Mucosa of stomach (tissue), 1 donor: ENCODE results near the gene SPI1.

Experiments
- H3K27me3 ChIP-seq: one replicate; pipeline ENCODE4 v1.7.0; 2013; ENCODE audit warnings: mild to moderate bottlenecking, low read length; ENCODE audit not compliant: control insufficient read depth, insufficient read depth
- H3K36me3 ChIP-seq: one replicate; pipeline ENCODE4 v1.7.0; 2013; ENCODE audit warnings: low read length; ENCODE audit not compliant: control insufficient read depth, insufficient read depth
- H3K4me1 ChIP-seq: one replicate; pipeline ENCODE4 v1.7.0; 2013; ENCODE audit warnings: mild to moderate bottlenecking, low read length; ENCODE audit not compliant: control insufficient read depth, insufficient read depth
- H3K4me3 ChIP-seq: one replicate; pipeline ENCODE4 v1.7.0; 2013; ENCODE audit warnings: low read length
- H3K9ac ChIP-seq: one replicate; pipeline ENCODE4 v1.7.0; 2013; ENCODE audit warnings: mild to moderate bottlenecking, low read length, moderate library complexity
- H3K9me3 ChIP-seq: one replicate; pipeline ENCODE4 v1.7.0; 2013; ENCODE audit warnings: mild to moderate bottlenecking, low read length, moderate library complexity; ENCODE audit not compliant: control insufficient read depth
- donor health status: Pancreatic carcinoma.

The SPI1 gene

DNA sequence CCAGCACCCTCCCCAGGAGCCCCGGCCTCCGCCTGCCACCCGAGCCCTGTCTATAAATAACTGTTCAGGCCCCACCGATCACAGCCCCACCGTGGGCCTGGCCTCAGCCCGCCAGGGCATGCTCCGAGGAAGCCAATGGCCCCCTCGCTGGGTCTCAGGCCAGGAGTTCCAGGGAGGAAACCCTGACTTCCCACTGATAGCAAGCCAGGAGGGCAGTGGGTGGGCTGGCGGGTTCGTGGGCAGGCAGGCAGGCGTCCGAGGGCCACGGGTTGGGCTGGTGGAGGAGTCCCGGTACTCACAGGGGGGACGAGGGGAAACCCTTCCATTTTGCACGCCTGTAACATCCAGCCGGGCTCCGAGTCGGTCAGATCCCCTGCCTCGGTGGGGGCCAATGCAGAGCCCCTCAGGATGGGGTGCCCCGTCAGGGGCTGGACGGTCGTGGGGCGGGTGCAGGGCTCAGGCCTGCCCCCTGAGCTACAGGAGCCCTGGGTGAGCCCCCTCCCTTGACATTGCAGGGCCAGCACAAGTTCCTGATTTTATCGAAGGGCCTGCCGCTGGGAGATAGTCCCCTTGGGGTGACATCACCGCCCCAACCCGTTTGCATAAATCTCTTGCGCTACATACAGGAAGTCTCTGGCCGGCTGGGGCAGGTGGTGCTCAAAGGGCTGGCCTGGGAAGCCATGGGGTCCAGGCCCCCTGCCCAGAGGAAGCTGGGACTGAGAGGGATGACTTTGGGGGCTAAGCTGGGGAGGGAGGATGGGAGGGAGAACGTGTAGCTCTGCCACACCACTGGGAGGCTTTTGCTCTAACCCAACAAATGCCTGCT is at the start of gene SPI1:
Gene SPI1 (minus strand): TSS at position 538 of the 826 bp plus-strand sequence. CDS start 194 bp downstream, at position 344.
- H3K4me3 ChIP-seq = no peak within 1 kb of the TSS
- no peaks in the 10 kb centered on the region for H3K27me3 ChIP-seq
- peak within 1 kb of the TSS; percentile 53 for H3K9ac ChIP-seq

DNA sequence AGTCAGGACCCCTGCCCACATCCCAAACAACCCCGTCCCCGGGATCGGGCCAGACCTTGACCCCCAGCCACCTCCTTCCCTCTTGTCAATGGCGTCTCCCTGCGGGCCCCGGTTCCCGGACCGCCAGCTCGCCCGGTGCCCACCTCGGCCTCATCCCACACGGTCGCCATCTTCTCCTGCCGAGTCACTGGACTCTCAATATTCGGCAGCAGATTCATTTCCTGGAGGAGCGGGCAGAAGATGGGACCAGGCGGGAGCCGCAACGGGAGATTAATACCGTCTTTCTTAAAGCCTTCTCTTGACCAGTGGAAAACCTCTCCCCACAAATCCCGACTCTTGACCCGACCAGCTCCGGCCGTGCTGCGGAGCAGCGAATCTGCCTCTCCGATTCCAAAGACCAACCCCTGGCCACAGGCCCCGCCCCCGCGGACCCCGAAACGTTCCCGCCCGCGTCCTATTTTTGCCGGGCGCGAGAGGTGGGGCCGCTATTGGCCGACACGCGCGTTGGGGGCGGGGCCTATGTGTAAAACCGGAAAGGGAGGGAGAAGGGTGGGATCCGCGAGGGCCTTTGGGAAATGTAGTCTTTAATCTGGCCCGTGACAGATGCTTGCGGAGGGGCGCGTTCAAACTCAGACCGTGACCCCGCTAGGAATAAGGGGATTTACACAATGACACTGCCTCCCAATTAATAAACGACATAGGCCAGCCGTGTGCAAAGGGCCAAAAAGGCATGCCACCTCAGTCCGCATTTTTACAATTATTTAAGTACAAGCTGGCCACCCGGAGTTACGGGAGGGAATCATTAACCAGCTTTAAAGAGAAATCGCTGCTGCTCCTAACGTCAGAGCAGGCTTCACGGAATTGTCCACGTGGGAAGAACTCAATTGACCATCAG is 48.0 kb upstream of the SPI1 start, which contains the start of gene PSMC3:
Gene PSMC3 (minus strand): TSS at position 378 of the 895 bp plus-strand sequence. CDS start 160 bp downstream, at position 218.
- Histone ChIP-seq H3K9ac (peak within 1 kb of the TSS; percentile 76), H3K9me3 (no peaks in the 10 kb centered on the region), H3K4me1 (peaks cover 11% of the 10 kb centered on the region), H3K4me3 (peak within 1 kb of the TSS; percentile 48), H3K36me3 (peaks cover 12% of the 10 kb centered on the region), H3K27me3 (no peaks in the 10 kb centered on the region)

More for the DNA sequence above, at the start of gene SPI1:
- Histone ChIP-seq H3K36me3 (no peaks in the 10 kb centered on the region), H3K4me1 (no peaks in the 10 kb centered on the region), H3K9me3 (no peaks in the 10 kb centered on the region)

DNA sequence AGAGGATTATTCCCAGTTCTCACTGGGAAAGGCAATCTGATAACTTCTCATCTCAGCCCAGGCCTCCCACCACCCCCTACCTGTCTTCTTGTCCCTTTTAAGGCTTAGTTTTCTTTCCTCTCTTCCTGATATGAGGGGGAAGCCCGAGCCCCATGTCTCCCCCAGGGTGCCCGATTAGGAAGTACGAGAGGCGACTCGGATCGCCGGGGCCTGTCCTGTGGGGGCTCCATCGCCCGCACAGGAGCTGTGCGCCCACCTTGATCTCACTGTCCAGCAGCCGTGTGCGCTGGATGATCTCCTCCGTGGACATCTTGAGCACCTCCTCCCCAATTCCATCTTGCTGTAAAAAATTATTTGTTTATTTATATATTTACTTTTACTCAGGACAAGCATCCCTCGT is 47.3 kb upstream of the SPI1 start:
- H3K4me1 ChIP-seq = peaks cover 11% of the 10 kb centered on the region
- H3K27me3 ChIP-seq = no peaks in the 10 kb centered on the region
- H3K36me3 ChIP-seq = peaks cover 14% of the 10 kb centered on the region
- H3K9me3 ChIP-seq = no peaks in the 10 kb centered on the region
- peak overlapping the region; percentile 76 for H3K9ac ChIP-seq
- H3K4me3 ChIP-seq = peak overlapping the region; percentile 48

DNA sequence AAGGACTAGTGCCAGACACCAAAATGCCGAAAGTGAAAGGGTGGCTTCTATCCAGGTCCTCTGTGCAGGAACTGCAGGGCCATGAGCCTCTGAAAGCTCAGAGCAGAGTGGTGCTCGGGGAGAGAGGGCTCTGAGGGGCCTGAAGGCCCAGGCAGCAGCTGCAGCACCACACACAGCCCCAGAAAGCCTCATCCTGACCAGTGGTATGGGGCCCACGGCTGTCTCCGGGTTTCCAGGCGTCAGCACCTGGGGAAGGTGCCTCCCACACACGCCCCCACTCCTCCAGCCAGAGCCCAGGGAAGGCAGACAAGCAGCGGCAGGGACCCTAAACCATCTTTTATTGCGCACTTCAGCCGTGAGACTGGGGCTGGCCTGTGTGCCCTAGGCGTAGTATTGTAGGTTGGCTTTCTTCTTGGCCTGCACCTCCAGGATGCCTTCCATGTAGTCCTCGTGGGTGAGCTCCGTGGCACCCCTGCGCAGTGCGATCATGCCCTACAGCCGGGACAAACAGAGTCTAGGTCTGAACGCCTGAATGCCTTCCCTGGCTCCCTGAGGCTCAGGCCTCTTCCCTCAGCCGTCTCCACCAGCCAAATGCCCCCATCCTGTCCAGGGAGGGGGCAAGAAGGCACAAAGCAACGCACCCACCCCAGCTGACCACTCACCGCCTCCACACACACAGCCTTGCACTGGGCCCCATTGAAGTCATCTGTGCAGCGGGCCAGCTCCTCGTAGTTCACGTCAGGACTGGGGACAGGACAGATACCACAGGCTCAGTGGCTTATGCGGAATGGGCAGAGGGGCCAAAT is 40.3 kb upstream of the SPI1 start:
- no peaks in the 10 kb centered on the region for H3K27me3 ChIP-seq
- peaks cover 14% of the 10 kb centered on the region for H3K4me1 ChIP-seq
- H3K9me3 ChIP-seq = no peaks in the 10 kb centered on the region
- no peak overlapping the region for H3K9ac ChIP-seq
- H3K36me3 ChIP-seq = peaks cover 11% of the 10 kb centered on the region
- no peak overlapping the region for H3K4me3 ChIP-seq

DNA sequence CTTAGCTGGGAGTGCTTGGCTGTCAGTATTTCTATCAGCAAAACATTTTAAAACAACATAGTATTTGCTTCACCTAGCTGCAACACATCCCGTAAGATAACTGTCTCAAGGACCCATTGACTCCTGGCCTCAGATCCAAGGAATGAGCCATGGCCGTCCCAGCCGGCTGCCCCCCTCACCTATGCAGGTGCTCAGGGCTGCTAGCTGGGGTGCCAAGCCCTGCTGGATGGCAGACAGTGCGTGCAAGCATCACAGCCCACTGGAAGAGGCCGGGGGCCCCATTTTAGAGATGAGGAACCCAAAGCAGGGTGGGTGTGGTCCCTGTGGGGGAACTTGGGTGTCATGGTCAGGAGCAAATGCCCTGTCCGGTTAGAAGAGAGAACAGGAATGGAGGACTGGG is 39.4 kb upstream of the SPI1 start:
- Histone ChIP-seq H3K9me3 (no peaks in the 10 kb centered on the region), H3K4me1 (peaks cover 14% of the 10 kb centered on the region), H3K27me3 (no peaks in the 10 kb centered on the region), H3K9ac (no peak overlapping the region), H3K4me3 (no peak overlapping the region), H3K36me3 (peaks cover 10% of the 10 kb centered on the region)

DNA sequence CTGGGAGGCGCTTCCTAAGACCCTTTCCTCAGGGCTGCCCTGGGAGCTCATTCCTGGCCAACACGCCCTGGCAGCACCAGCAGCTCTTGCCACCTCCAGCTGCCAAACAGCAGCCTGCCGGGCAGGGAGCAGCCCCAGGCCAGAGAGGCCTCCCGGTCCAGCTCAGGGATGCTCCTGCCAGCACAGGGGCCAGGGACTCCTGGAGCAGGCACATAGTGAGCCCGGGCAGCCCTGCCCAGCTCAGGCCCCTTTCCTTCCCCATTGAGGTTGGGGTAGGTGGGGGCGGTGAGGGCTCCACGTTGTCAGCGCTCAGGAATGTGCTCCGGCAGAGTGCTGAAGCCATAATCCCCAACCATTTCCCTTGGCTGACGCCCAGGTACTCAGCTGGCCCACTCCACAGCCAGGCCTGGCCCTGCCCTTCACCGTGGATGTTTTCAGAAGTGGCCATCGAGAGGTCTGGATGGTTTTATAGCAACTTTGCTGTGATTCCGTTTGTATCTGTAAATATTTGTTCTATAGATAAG is 37.7 kb upstream of the SPI1 start:
- Histone ChIP-seq H3K9me3 (no peaks in the 10 kb centered on the region), H3K27me3 (no peaks in the 10 kb centered on the region), H3K9ac (peak overlapping the region; percentile 22), H3K36me3 (peaks cover 10% of the 10 kb centered on the region), H3K4me1 (peaks cover 14% of the 10 kb centered on the region), H3K4me3 (no peak overlapping the region)

DNA sequence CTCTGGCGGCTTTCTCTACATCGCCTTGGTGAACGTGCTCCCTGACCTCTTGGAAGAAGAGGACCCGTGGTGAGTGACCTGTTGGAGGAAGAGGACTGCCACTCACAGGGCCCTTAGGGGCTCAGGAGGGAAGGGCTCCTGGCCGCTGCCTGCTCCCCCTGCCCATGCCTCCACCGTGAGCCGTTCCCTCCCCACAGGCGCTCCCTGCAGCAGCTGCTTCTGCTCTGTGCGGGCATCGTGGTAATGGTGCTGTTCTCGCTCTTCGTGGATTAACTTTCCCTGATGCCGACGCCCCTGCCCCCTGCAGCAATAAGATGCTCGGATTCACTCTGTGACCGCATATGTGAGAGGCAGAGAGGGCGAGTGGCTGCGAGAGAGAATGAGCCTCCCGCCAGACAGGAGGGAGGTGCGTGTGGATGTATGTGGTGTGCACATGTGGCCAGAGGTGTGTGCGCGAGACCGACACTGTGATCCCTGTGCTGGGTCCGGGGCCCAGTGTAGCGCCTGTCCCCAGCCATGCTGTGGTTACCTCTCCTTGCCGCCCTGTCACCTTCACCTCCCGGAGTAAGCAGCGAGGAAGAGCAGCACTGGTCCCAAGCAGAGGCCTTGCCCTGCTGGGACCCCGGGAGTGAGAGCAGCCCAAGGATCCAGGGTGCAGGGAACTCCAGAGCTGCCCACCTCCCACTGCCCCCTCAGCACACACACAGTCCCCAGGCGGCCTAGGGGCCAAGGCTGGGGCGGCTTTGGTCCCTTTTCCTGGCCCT is 36.9 kb upstream of the SPI1 start:
- Histone ChIP-seq H3K4me1 (peaks cover 19% of the 10 kb centered on the region), H3K9me3 (no peaks in the 10 kb centered on the region), H3K4me3 (no peak overlapping the region), H3K36me3 (peaks cover 5% of the 10 kb centered on the region), H3K27me3 (no peaks in the 10 kb centered on the region), H3K9ac (peak overlapping the region; percentile 22)

DNA sequence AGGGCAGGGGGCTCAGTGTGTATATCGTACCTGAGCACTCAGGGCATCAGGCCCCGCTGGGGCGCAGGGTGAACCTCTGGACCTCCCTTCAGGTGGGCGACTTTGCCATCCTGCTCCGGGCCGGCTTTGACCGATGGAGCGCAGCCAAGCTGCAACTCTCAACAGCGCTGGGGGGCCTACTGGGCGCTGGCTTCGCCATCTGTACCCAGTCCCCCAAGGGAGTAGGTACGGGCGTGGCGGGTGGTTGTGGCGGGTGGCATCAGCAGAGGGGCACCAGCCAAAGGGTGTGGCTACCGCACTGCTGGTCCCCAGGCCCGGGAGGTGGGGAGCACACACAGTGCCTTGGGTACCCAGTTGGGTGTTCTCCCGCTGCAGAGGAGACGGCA is 36.3 kb upstream of the SPI1 start:
- H3K27me3 ChIP-seq = no peaks in the 10 kb centered on the region
- no peaks in the 10 kb centered on the region for H3K9me3 ChIP-seq
- H3K4me1 ChIP-seq = peaks cover 25% of the 10 kb centered on the region
- no peaks in the 10 kb centered on the region for H3K36me3 ChIP-seq
- H3K9ac ChIP-seq = no peak overlapping the region
- no peak overlapping the region for H3K4me3 ChIP-seq

DNA sequence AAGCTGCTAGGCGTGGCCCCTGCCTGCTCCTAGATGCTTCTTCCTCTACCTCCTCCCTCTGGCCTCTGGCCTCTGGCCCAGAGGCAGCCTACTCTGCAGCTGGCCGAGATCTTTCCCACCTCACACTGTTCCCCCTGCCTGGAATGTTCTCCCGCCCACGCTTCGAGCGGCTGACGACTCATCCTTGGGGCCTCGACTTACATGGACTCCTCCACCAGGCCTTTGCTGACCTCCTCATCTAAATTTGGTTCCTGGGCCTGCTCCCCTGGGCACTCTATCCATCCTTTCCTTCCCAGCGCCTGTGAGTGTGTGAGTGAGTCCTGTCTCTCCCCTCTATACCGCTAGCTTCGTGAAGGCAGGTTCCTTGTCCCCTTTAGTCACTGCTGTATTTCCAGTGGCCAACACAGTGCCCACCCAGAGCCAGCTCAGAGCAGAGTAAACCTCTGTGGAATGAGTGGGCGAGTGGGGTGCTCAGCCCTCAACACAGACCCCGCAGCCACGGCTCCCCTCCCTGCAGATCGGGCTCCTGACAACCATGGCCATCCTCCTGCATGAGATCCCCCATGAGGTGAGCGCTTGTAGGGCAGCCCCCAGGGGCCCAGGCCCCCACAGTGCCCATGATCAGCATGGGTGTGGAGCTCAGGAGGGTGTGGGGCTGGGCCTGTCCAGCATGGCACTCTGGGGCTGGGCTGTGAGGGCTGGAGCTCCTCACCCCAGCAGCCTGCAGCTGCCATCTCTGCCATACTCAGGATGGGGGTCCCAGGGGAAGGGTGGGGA is 35.7 kb upstream of the SPI1 start:
- Histone ChIP-seq H3K27me3 (no peaks in the 10 kb centered on the region), H3K9me3 (no peaks in the 10 kb centered on the region), H3K4me1 (peaks cover 31% of the 10 kb centered on the region), H3K9ac (no peak overlapping the region), H3K4me3 (no peak overlapping the region), H3K36me3 (no peaks in the 10 kb centered on the region)

DNA sequence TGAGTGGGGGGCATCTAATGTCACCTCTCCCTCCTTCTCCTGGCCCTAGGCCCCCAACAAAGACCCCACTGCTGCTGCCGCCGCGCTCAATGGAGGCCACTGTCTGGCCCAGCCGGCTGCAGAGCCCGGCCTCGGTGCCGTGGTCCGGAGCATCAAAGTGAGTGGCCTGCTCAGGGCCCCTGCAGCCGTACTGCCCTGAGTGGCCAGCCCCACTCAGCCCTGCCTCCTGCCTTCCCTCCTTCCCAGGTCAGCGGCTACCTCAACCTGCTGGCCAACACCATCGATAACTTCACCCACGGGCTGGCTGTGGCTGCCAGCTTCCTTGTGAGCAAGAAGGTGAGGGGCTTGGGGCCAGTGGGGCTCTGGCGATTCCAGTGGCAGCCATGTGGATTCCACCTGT is 35.0 kb upstream of the SPI1 start:
- Histone ChIP-seq H3K36me3 (no peaks in the 10 kb centered on the region), H3K9me3 (no peaks in the 10 kb centered on the region), H3K4me3 (no peak overlapping the region)

More for the DNA sequence above, 35.0 kb upstream of the SPI1 start:
- Histone ChIP-seq H3K27me3 (no peaks in the 10 kb centered on the region), H3K4me1 (peaks cover 35% of the 10 kb centered on the region), H3K9ac (no peak overlapping the region)
